ENCODE results near the gene BRI3. TPM values are rescaled to one million over a fixed set of nuclear protein-coding genes. Genes with fewer than 3 reads are reported as not detected.

BRI3 gene
- total and polyA plus RNA-seq, 2 of the 4 experiments (the other 2 are of a cell fraction) = 24.7 to 68.3 TPM

DNA sequence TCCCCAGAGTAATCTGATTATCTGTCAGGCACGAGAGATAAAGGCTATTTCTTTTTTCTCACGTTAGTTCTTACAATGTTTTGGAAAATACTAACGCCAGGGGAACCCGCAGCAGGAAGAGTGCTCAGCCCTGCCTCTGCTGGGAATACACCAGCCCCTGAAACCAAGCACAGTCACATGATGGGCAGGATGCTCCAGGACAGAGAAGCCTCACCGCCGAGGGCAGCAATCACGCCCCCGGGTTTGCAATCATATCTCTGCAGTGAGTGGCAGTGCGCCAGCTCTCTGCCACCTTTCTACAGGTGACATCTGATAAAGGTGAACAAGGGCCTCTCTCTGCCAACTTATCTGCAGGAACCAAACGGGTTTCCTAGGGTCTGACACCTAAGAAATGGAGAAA is 39.8 kb downstream of the BRI3 start:
- Histone ChIP-seq H3K9me1 (ENCODE audit: insufficient read depth, low read length) (peaks cover 14% of the 10 kb centered on the region), H3K56ac (ENCODE audit: extremely low read depth, insufficient read depth, low read length) (no peak overlapping the region), H3K4me2 (ENCODE audit: low read depth, low read length) (no peak overlapping the region), H3K14ac (replicated peaks; ENCODE audit: low read depth, low read length) (no peak overlapping the region), H3K4me3 (ENCODE audit: insufficient read depth, low read depth, low read length) (no peak overlapping the region), H2AK5ac (ENCODE audit: low read depth, low read length) (no peak overlapping the region), H3K4ac (ENCODE audit: low read depth, low read length) (no peak overlapping the region), H4K8ac (ENCODE audit: low read depth in 2 of 2, low read length in 2 of 2) (no peak overlapping the region), H4K5ac (ENCODE audit: low read depth, low read length) (no peak overlapping the region), H2BK20ac (ENCODE audit: low read depth, low read length) (no peak overlapping the region), H3K27me3 (ENCODE audit: control insufficient read depth, insufficient read depth, low read length) (no peaks in the 10 kb centered on the region), H2BK5ac (ENCODE audit: low read depth, low read length, poor library complexity, severe bottlenecking) (no peak overlapping the region), H3K79me1 (ENCODE audit: low read depth in 1 of 2, low read length in 2 of 2) (peaks cover 0 to 26% of the 10 kb centered on the region in 2 experiments; a peak in 2 of 4 replicates), H3K18ac (ENCODE audit: low read depth, low read length) (no peak overlapping the region), H3K36me3 (ENCODE audit: control insufficient read depth, insufficient read depth, low read length) (no peaks in the 10 kb centered on the region), H3K9ac (ENCODE audit: low read depth, low read length) (no peak overlapping the region), H2BK120ac (ENCODE audit: low read depth, low read length) (no peak overlapping the region), H3K4me1 (ENCODE audit: control insufficient read depth, insufficient read depth, low read length) (no peaks in the 10 kb centered on the region), H3K23ac (ENCODE audit: low read depth, low read length) (no peak overlapping the region), H2AFZ (replicated peaks; ENCODE audit: low read length, poor library complexity) (no peak overlapping the region), H4K91ac (ENCODE audit: insufficient read depth, low read depth, low read length) (no peak overlapping the region), H3K27ac (ENCODE audit: insufficient read depth, low read length) (no peak overlapping the region), H2BK15ac (ENCODE audit: low read depth, low read length) (no peak overlapping the region), H4K20me1 (ENCODE audit: insufficient read depth, low read length) (no peaks in the 10 kb centered on the region), H3K9me3 (ENCODE audit: control insufficient read depth, insufficient read depth, low read length) (no peaks in the 10 kb centered on the region), H2AK9ac (replicated peaks; ENCODE audit: low read depth, low read length, poor library complexity) (no peak overlapping the region)
- TF ChIP-seq USF2 (IDR thresholded peaks at IDR 0.05; ENCODE audit: low read depth, low read length) (no peak), CHD1 (IDR thresholded peaks at IDR 0.05; ENCODE audit: low read depth, low read length) (no peak), CEBPB (IDR thresholded peaks at IDR 0.05; ENCODE audit: low read depth, low read length) (no peak), RAD21 (IDR thresholded peaks at IDR 0.05; ENCODE audit: low read length) (no peak), RFX5 (IDR thresholded peaks at IDR 0.05; ENCODE audit: low read depth, low read length) (no peak), MXI1 (IDR thresholded peaks at IDR 0.05; ENCODE audit: borderline replicate concordance, low read depth, low read length) (no peak), BHLHE40 (IDR thresholded peaks at IDR 0.05; ENCODE audit: low read depth, low read length) (no peak), FOS (IDR thresholded peaks at IDR 0.05; ENCODE audit: low read depth, low read length) (no peak), NFE2L2 (IDR thresholded peaks at IDR 0.05; ENCODE audit: low read depth, low read length) (no peak), MAFK (IDR thresholded peaks at IDR 0.05; ENCODE audit: low read depth, low read length) (no peak)
- TF ChIP-seq, protein P1, sequence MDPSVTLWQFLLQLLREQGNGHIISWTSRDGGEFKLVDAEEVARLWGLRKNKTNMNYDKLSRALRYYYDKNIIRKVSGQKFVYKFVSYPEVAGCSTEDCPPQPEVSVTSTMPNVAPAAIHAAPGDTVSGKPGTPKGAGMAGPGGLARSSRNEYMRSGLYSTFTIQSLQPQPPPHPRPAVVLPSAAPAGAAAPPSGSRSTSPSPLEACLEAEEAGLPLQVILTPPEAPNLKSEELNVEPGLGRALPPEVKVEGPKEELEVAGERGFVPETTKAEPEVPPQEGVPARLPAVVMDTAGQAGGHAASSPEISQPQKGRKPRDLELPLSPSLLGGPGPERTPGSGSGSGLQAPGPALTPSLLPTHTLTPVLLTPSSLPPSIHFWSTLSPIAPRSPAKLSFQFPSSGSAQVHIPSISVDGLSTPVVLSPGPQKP (IDR thresholded peaks at IDR 0.05; ENCODE audit: borderline replicate concordance, low read depth, low read length) = no peak
- in situ Hi-C loops (cut with MboI; ENCODE audit: low sequenced_read_pairs) = loop anchor here (25.0 kb wide), 1 partner anchor 416 kb away; no protein-coding TSS in a partner anchor
- 88% methylated on average over 8 of the region's 10 CpGs; no CpG with 5 or more reads in 1 of the 2 experiments for WGBS, 2 experiments (ENCODE audit: extremely low coverage in 2 of 2, insufficient read length in 1 of 2)
- POLR2A ChIA-PET (ENCODE audit: unreplicated experiment) = no interaction called here
- no TSS peak for BruUV-seq (replicated peaks)
- ATAC-seq (ENCODE audit: low read depth) = no peak
- CTCF ChIA-PET = no interaction called here
- DNase-seq = no peak
- intact Hi-C loops (cut with micrococcal nuclease) = no loop called here
- dilution Hi-C loops (cut with HindIII; ENCODE audit: low sequenced_read_pairs, unreplicated experiment) = no loop called here

Data from IMR-90 (cell line).